ENCODE measurements around the gene SLC37A1.

SLC37A1 gene

GRCh38 chr21:42578761-42579415, 65.2 kb downstream of the SLC37A1 start:
- DNase-seq (ENCODE audit: low spot score): no peak

GRCh38 chr21:42579456-42580075, 65.9 kb downstream of the SLC37A1 start:
- DNase-seq (ENCODE audit: low spot score): no peak

GRCh38 chr21:42580076-42580792, 66.6 kb downstream of the SLC37A1 start:
- no peak for DNase-seq (ENCODE audit: low spot score)

GRCh38 chr21:42580793-42581321, 67.2 kb downstream of the SLC37A1 start:
- DNase-seq (ENCODE audit: low spot score): no peak

- no peak for DNase-seq (ENCODE audit: low spot score)
Measured at GRCh38 chr21:42581336-42581992, 67.8 kb downstream of the SLC37A1 start.

- no peak for DNase-seq (ENCODE audit: low spot score)
Measured at GRCh38 chr21:42581993-42582786, 68.5 kb downstream of the SLC37A1 start.

- DNase-seq (ENCODE audit: low spot score): no peak
Measured at GRCh38 chr21:42582787-42583476, 69.3 kb downstream of the SLC37A1 start.

- no peak for DNase-seq (ENCODE audit: low spot score)
Measured at GRCh38 chr21:42583477-42584295, 70.0 kb downstream of the SLC37A1 start.

- DNase-seq (ENCODE audit: low spot score): no peak
Measured at GRCh38 chr21:42584296-42584641, 70.6 kb downstream of the SLC37A1 start.

GRCh38 chr21:42585881-42586280, 72.2 kb downstream of the SLC37A1 start:
- DNase-seq (ENCODE audit: low spot score): no peak

- DNase-seq (ENCODE audit: low spot score): no peak
Measured at GRCh38 chr21:42586406-42586805, 72.8 kb downstream of the SLC37A1 start.

- no peak for DNase-seq (ENCODE audit: low spot score)
Measured at GRCh38 chr21:42587036-42587435, 73.4 kb downstream of the SLC37A1 start.

GRCh38 chr21:42590431-42591131, 76.9 kb downstream of the SLC37A1 start:
- no peak for DNase-seq (ENCODE audit: low spot score)

GRCh38 chr21:42591170-42591869, 77.7 kb downstream of the SLC37A1 start:
- DNase-seq (ENCODE audit: low spot score): no peak

- DNase-seq (ENCODE audit: low spot score): no peak
Measured at GRCh38 chr21:42592156-42592820, 78.6 kb downstream of the SLC37A1 start.

GRCh38 chr21:42593007-42593814, 79.6 kb downstream of the SLC37A1 start:
- peak; percentile 94 for DNase-seq (ENCODE audit: low spot score)

GRCh38 chr21:42594616-42595282, 81.1 kb downstream of the SLC37A1 start:
- DNase-seq (ENCODE audit: low spot score): no peak
